GM23248 (cell line): ENCODE results near the gene CFAP20.

Source experiments
- EZH2 ChIP-seq: fragments of 200-600 bp; sonication (generic); IDR thresholded peaks from 2 replicates; pipeline ENCODE4 v1.6.1; 2018; ENCODE audit warnings: antibody characterized with exemption, mild to moderate bottlenecking; ENCODE audit not compliant: insufficient read depth, poor library complexity, severe bottlenecking
- EZH2phosphoT487 ChIP-seq: fragments of 200-600 bp; sonication (generic); IDR thresholded peaks from 2 replicates; pipeline ENCODE4 v1.6.1; 2018; ENCODE audit warnings: antibody characterized with exemption, moderate library complexity, mild to moderate bottlenecking, low read depth; ENCODE audit not compliant: insufficient read depth

- TF ChIP-seq EZH2 (no peak), EZH2phosphoT487 (no peak)
These were observed 22.0 kb downstream of the CFAP20 start for GRCh38 chr16:58107228-58107627.
